ENCODE measurements around the gene CAMTA1. TPM values are rescaled to one million over a fixed set of nuclear protein-coding genes. Genes with fewer than 3 reads are reported as not detected.
"Not testable (repeated sequence)": the region's sequence is repeated elsewhere in the genome, so short reads cannot be mapped to it uniquely, and the experiment has no call there.

Gene CAMTA1
- total RNA-seq, 1 donor from 2014 or later = 160 TPM

- H3K27ac ChIP-seq (replicated peaks) = no peak overlapping the region
- no peak for TF ChIP-seq CTCF (IDR thresholded peaks at IDR 0.05; ENCODE audit: borderline replicate concordance)
- intact Hi-C loops (cut with micrococcal nuclease) = no loop called here
- H3K27me3 ChIP-seq (ENCODE audit: low read depth) = peaks cover 25% of the 10 kb centered on the region
- DNase-seq = no peak
- H3K36me3 ChIP-seq = no peaks in the 10 kb centered on the region
- H3K4me3 ChIP-seq = no peak overlapping the region
- no peaks in the 10 kb centered on the region for H3K9me3 ChIP-seq (replicated peaks)
- H3K4me1 ChIP-seq = peaks cover 14% of the 10 kb centered on the region
Measured at GRCh38 chr1:6918925-6919511, 133.8 kb downstream of the CAMTA1 start.

DNA sequence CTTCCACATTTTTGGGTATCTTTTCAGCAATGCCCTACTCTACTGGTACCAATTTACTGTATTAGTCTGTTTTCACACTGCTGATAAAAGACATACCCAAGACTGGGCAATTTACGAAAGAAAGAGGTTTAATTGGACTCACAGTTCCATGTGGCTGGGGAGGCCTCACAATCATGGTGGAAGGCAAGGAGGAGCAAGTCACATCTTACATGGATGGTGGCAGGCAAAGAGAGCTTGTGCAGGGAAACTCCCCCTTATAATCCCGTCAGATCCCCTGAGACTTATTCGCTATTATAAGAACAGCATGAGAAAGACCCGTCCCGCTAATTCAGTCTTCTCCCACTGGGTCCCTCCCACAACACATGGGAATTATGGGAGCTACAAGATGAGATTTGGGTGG lies 136.3 kb downstream of the CAMTA1 start:
- intact Hi-C loops (cut with micrococcal nuclease); DNase-seq; H3K9me3 ChIP-seq (replicated peaks): not testable (repeated sequence)

DNA sequence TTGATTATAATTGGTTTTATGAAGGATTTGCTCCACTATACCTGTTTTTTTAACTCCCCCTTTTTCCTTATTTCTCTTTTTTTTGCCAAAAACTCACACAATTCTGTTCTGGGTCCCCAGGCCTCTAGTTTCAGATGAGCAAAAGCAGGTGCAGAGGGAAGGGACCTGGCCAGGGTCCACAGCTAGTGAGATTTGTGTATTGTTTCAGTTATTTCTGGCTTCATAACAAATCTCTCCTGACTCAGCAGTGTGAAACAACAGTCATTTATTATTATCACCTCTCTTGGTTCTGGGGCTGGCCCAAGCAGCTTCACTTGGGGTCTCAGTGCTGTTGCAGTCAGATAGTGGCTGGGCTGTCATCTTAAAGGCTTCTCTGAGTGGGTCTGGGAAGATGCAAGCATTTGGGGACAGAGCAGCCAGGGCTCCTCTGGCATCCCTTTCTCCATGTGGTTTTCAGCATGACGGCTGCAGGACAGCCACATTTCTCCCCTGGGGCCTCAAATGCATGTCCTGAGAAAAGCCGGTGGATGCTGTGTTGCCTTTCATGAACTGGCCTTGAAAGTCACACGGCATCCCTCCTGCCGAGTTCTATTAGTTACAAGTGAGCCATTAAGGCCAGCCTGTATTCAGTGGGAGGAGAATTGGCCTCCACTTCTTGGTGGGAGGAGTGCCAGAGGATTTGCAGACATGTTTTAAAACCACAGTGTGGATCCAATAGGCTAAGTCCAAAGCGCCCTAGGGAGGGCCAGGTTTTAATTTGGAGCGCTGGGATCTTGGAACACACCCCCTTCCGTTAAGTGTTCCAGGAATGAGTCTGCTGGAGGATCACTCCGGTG lies 137.1 kb downstream of the CAMTA1 start:
- no peaks in the 10 kb centered on the region for H3K36me3 ChIP-seq
- intact Hi-C loops (cut with micrococcal nuclease) = no loop called here
- no peaks in the 10 kb centered on the region for H3K9me3 ChIP-seq (replicated peaks)
- no peak for DNase-seq
- TF ChIP-seq CTCF (IDR thresholded peaks at IDR 0.05; ENCODE audit: borderline replicate concordance) = no peak
- no peak overlapping the region for H3K4me3 ChIP-seq
- H3K27ac ChIP-seq (replicated peaks) = no peak overlapping the region
- peaks cover 22% of the 10 kb centered on the region for H3K4me1 ChIP-seq
- H3K27me3 ChIP-seq (ENCODE audit: low read depth) = peaks cover 2% of the 10 kb centered on the region

More for the DNA sequence above, 136.3 kb downstream of the CAMTA1 start:
- not testable (repeated sequence) for H3K27me3 ChIP-seq (ENCODE audit: low read depth); H3K27ac ChIP-seq (replicated peaks); H3K36me3 ChIP-seq; H3K4me3 ChIP-seq
- H3K4me1 ChIP-seq = peaks cover 22% of the 10 kb centered on the region

- Histone ChIP-seq H3K4me1 (peaks cover 22% of the 10 kb centered on the region), H3K27ac (replicated peaks) (no peak overlapping the region), H3K27me3 (ENCODE audit: low read depth) (no peaks in the 10 kb centered on the region), H3K4me3 (no peak overlapping the region), H3K9me3 (replicated peaks) (no peaks in the 10 kb centered on the region), H3K36me3 (no peaks in the 10 kb centered on the region)
- DNase-seq = no peak
- no peak for TF ChIP-seq CTCF (IDR thresholded peaks at IDR 0.05; ENCODE audit: borderline replicate concordance)
- intact Hi-C loops (cut with micrococcal nuclease) = no loop called here
Measured at GRCh38 chr1:6923012-6923411, 137.8 kb downstream of the CAMTA1 start.

- peaks cover 3% of the 10 kb centered on the region for H3K27me3 ChIP-seq (ENCODE audit: low read depth)
- no peaks in the 10 kb centered on the region for H3K9me3 ChIP-seq (replicated peaks)
- DNase-seq = no peak
- H3K36me3 ChIP-seq = no peaks in the 10 kb centered on the region
- no peak overlapping the region for H3K27ac ChIP-seq (replicated peaks)
- no peak for TF ChIP-seq CTCF (IDR thresholded peaks at IDR 0.05; ENCODE audit: borderline replicate concordance)
- intact Hi-C loops (cut with micrococcal nuclease) = no loop called here
- peaks cover 22% of the 10 kb centered on the region for H3K4me1 ChIP-seq
- no peak overlapping the region for H3K4me3 ChIP-seq
Measured at GRCh38 chr1:6923416-6923815, 138.2 kb downstream of the CAMTA1 start.

Data from left ventricle myocardium inferior (tissue), 1 donor.